ENCODE data around the gene LPP. TPM values are rescaled to one million over a fixed set of nuclear protein-coding genes. Genes with fewer than 3 reads are reported as not detected.

Gene LPP
- total and polyA plus RNA-seq, 2 donors (not counting 1 experiment from before 2014, with no cell fraction given), result 7.6 to 81.7 TPM

DNA sequence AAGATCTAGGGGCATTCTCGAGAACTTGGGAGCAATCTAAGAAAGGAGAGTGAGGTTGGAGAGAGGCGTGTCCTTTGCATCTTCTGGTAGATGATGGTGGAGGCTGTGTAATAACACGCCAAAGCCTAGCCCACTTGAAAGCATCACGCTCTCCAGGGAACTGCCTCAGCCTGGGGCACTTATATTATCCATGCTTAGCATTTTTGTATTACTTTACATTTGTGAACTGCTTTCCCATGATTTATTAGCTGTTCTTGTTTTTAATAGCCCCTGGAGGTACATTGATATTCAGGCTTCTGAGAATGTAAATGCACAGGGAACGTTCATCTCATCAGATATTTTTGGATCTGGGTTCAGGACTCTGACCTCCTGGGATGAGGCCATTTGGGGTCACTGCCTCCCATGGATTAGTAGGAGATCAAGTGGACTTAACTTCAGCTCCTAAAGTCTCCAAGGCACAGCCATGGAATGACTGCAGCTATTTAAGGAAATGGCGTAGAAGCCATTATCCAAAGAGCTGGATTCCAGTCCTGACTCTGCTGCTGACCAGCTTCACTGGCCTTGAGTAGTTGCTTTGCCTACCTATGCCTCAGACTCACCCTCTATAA is 124.9 kb downstream of the LPP start:
- WGBS (ENCODE audit: insufficient coverage), result 100% methylated on average over 2 of the region's 6 CpGs

More for the DNA sequence above, 124.9 kb downstream of the LPP start:
- H3K9ac ChIP-seq (ENCODE audit: low read length), result no peak overlapping the region
- no peaks in the 10 kb centered on the region for H4K20me1 ChIP-seq (ENCODE audit: control insufficient read depth, insufficient read depth, low read length, poor library complexity, severe bottlenecking)
- no peak overlapping the region for H3K27ac ChIP-seq (ENCODE audit: low read length in 2 of 2)
- no peaks in the 10 kb centered on the region for H3K27me3 Mint-ChIP-seq
- H3K9me3 Mint-ChIP-seq (ENCODE audit: insufficient read depth), result no peaks in the 10 kb centered on the region
- no peaks in the 10 kb centered on the region for H3K9me3 ChIP-seq (ENCODE audit: control extremely low read depth in 1 of 3, control insufficient read depth in 2 of 3, insufficient read depth in 1 of 3, low read length in 2 of 3)
- peaks cover 31% of the 10 kb centered on the region for H3K79me2 ChIP-seq (ENCODE audit: control insufficient read depth, insufficient read depth, low read length)
- no peak for ATAC-seq (ENCODE audit: low read depth)
- ChIA-PET POLR2A (no interaction called here), CTCF (interaction anchor here (0.9 to 3.0 kb wide), 5 partner anchors 107 to 540 kb away, joined by 3 to 19 read pairs (median 7); no protein-coding TSS in a partner anchor)
- no peak overlapping the region for H3K4me2 ChIP-seq (replicated peaks; ENCODE audit: low read depth, low read length, poor library complexity, severe bottlenecking)
- no peaks in the 10 kb centered on the region for H3K27me3 ChIP-seq (replicated peaks in 1 of 4; ENCODE audit: control extremely low read depth in 1 of 4, control insufficient read depth in 3 of 4, insufficient read depth in 4 of 4, low read length in 3 of 4)
- no peak overlapping the region for H3K4me3 ChIP-seq (ENCODE audit: control extremely low read depth in 1 of 5, extremely low read depth in 1 of 5, insufficient read depth in 1 of 5, low read depth in 2 of 5, low read length in 4 of 5)
- no peak for DNase-seq
- no peak overlapping the region for H3K27ac Mint-ChIP-seq
- H3K4me3 Mint-ChIP-seq, result no peak overlapping the region
- no peaks in the 10 kb centered on the region for H3K36me3 ChIP-seq (replicated peaks in 1 of 2; ENCODE audit: control extremely low read depth in 1 of 2, control insufficient read depth in 1 of 2, extremely low read depth in 1 of 2, insufficient read depth in 2 of 2, low read length in 1 of 2)
- TF ChIP-seq EZH2 (IDR thresholded peaks at IDR 0.05; ENCODE audit: borderline replicate concordance, insufficient read depth, low read depth, low read length, poor library complexity, severe bottlenecking), result no peak
- TF ChIP-seq, protein P1, sequence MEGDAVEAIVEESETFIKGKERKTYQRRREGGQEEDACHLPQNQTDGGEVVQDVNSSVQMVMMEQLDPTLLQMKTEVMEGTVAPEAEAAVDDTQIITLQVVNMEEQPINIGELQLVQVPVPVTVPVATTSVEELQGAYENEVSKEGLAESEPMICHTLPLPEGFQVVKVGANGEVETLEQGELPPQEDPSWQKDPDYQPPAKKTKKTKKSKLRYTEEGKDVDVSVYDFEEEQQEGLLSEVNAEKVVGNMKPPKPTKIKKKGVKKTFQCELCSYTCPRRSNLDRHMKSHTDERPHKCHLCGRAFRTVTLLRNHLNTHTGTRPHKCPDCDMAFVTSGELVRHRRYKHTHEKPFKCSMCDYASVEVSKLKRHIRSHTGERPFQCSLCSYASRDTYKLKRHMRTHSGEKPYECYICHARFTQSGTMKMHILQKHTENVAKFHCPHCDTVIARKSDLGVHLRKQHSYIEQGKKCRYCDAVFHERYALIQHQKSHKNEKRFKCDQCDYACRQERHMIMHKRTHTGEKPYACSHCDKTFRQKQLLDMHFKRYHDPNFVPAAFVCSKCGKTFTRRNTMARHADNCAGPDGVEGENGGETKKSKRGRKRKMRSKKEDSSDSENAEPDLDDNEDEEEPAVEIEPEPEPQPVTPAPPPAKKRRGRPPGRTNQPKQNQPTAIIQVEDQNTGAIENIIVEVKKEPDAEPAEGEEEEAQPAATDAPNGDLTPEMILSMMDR (IDR thresholded peaks at IDR 0.05), result no peak
- intact Hi-C loops (cut with micrococcal nuclease), result loop anchor here (5.0 kb wide), 1 partner anchor 537 kb away; no protein-coding TSS in a partner anchor
- peaks cover 0 to 3% of the 10 kb centered on the region in 2 donors for H3K4me1 ChIP-seq (ENCODE audit: control insufficient read depth in 2 of 2, insufficient read depth in 2 of 2, low read length in 2 of 2)
- peaks cover 20% of the 10 kb centered on the region for H3K4me1 Mint-ChIP-seq
- no peak overlapping the region for H2AFZ ChIP-seq (ENCODE audit: insufficient read depth, low read depth, low read length, poor library complexity, severe bottlenecking)
